A673 (cell line): ENCODE results near the gene MGAT4A. TPM values are rescaled to one million over a fixed set of nuclear protein-coding genes. Genes with fewer than 3 reads are reported as not detected.

ENCODE experiments used
- BruUV-seq: library from RNA; stranded (reverse); fragments of 400-500 nt; replicated peaks from 2 replicates; lab custom pipeline; 2021; lab: Mats Ljungman, UMichigan
- CTCF ChIA-PET: fragments of 300-600 bp; sonication (Branson Sonifier 250); formaldehyde crosslinking; loops from one replicate; lab custom pipeline; 2022; ENCODE audit warnings: antibody characterized with exemption; lab: Charles Lee
- POLR2A ChIA-PET: fragments of 300-600 bp; sonication (Branson Sonifier 250); formaldehyde crosslinking; loops from one replicate; lab custom pipeline; 2022; ENCODE audit warnings: antibody characterized with exemption; ENCODE audit not compliant: low non-redundant PET; lab: Charles Lee
- DNase-seq: peaks from one replicate; pipeline ENCODE4 v3.0.0-alpha.2; 2015; ENCODE audit warnings: low spot score
- H3K27ac ChIP-seq: fragments of 200-600 bp; sonication (generic); 2 replicates; pipeline ENCODE4 v1.5.1; 2016; ENCODE audit warnings: mixed run types, low read depth, mild to moderate bottlenecking, mixed read lengths, antibody characterized with exemption, low read length; ENCODE audit not compliant: poor library complexity, severe bottlenecking
- H3K27me3 ChIP-seq: fragments of 200-600 bp; sonication (generic); replicated peaks from 2 replicates; pipeline ENCODE4 v1.6.1; 2017; ENCODE audit warnings: mixed run types, low read depth, mild to moderate bottlenecking, mixed read lengths, antibody characterized with exemption, low read length; ENCODE audit not compliant: insufficient read depth, poor library complexity
- H3K36me3 ChIP-seq: fragments of 200-600 bp; sonication (generic); 2 replicates; pipeline ENCODE4 v1.6.1; 2016; ENCODE audit warnings: mixed run types, mild to moderate bottlenecking, mixed read lengths, antibody characterized with exemption, low read length; ENCODE audit not compliant: insufficient read depth, poor library complexity, severe bottlenecking
- H3K4me1 ChIP-seq: fragments of 200-600 bp; sonication (generic); 2 replicates; pipeline ENCODE4 v1.6.1; 2017; ENCODE audit warnings: mixed run types, mild to moderate bottlenecking, mixed read lengths, antibody characterized with exemption, low read length; ENCODE audit not compliant: insufficient read depth, poor library complexity, severe bottlenecking
- H3K4me3 ChIP-seq: fragments of 200-600 bp; sonication (generic); 2 replicates; pipeline ENCODE4 v1.5.1; 2016; ENCODE audit warnings: low read depth, mixed run types, mild to moderate bottlenecking, mixed read lengths, low read length; ENCODE audit not compliant: poor library complexity, severe bottlenecking
- H3K9me3 ChIP-seq: fragments of 200-600 bp; sonication (generic); 2 replicates; pipeline ENCODE4 v1.6.1; 2016; ENCODE audit warnings: mixed run types, low read depth, mild to moderate bottlenecking, mixed read lengths, antibody characterized with exemption, low read length; ENCODE audit not compliant: poor library complexity, severe bottlenecking
- CTCF ChIP-seq: fragments of 300-800, 200-600 bp; sonication (generic); conservative IDR thresholded peaks from 2 replicates; pipeline ENCODE4 v1.5.1; 2017; ENCODE audit warnings: low read depth, mild to moderate bottlenecking, antibody characterized with exemption, low read length, moderate library complexity, mixed read lengths
- EZH2 ChIP-seq: fragments of 200-600 bp; sonication (generic); IDR thresholded peaks from 2 replicates; pipeline ENCODE4 v1.6.1; 2017; ENCODE audit warnings: borderline replicate concordance, low read depth, mild to moderate bottlenecking, mixed read lengths, antibody characterized with exemption, low read length; ENCODE audit not compliant: poor library complexity, severe bottlenecking
- intact Hi-C: fragments of 100-400 bp; cut with micrococcal nuclease; formaldehyde crosslinking; loops from one replicate; pipeline ENCODE4 v1.10.0; 2022; ENCODE audit not compliant: unreplicated experiment
- total RNA-seq: library from RNA; stranded (reverse); gene quantifications from 2 replicates; pipeline ENCODE4 v1.2.3, GENCODE V29; 2021

Gene MGAT4A
- total RNA-seq, 1 experiment from 2014 or later, result 0.09 TPM

- DNase-seq, result no peak
- TF ChIP-seq EZH2 (no peak), CTCF (no peak)
- Histone ChIP-seq H3K36me3 (no peaks in the 10 kb centered on the region), H3K9me3 (no peaks in the 10 kb centered on the region), H3K27me3 (peaks cover 58% of the 10 kb centered on the region), H3K4me1 (no peaks in the 10 kb centered on the region), H3K27ac (no peak overlapping the region), H3K4me3 (no peak overlapping the region)
- ChIA-PET CTCF (no interaction called here), POLR2A (no interaction called here)
- intact Hi-C loops, result no loop called here
- no TSS peak for BruUV-seq
Observed at GRCh38 chr2:98727369-98728087, 3.4 kb downstream of the MGAT4A start.

- Histone ChIP-seq H3K36me3 (no peaks in the 10 kb centered on the region), H3K4me1 (no peaks in the 10 kb centered on the region), H3K27me3 (peaks cover 51% of the 10 kb centered on the region), H3K27ac (no peak overlapping the region), H3K4me3 (no peak overlapping the region), H3K9me3 (no peaks in the 10 kb centered on the region)
- TF ChIP-seq EZH2, result no peak
- ChIA-PET CTCF (no interaction called here), POLR2A (no interaction called here)
- DNase-seq, result no peak
- no TSS peak for BruUV-seq
- intact Hi-C loops, result no loop called here
Observed at GRCh38 chr2:98726735-98727368, 4.1 kb downstream of the MGAT4A start.

GRCh38 chr2:98726205-98726604 lies 4.7 kb downstream of the MGAT4A start:
- no peaks in the 10 kb centered on the region for H3K4me1 ChIP-seq
- no peak for DNase-seq
- TF ChIP-seq EZH2 (no peak), CTCF (no peak)
- no peak overlapping the region for H3K27ac ChIP-seq
- CTCF ChIA-PET, result no interaction called here
- no peaks in the 10 kb centered on the region for H3K9me3 ChIP-seq
- POLR2A ChIA-PET, result interaction anchor here (0.7 kb wide), 1 partner anchor 411 kb away, joined by 3 read pairs; no protein-coding TSS in a partner anchor
- H3K4me3 ChIP-seq, result no peak overlapping the region
- no TSS peak for BruUV-seq
- intact Hi-C loops, result no loop called here
- H3K36me3 ChIP-seq, result no peaks in the 10 kb centered on the region
- peaks cover 44% of the 10 kb centered on the region for H3K27me3 ChIP-seq
